ENCODE measurements around the gene MMP11. TPM values are rescaled to one million over a fixed set of nuclear protein-coding genes. Genes with fewer than 3 reads are reported as not detected.

The MMP11 gene
- total and polyA plus RNA-seq, 4 donors = 0.33 to 33.7 (median 0.61) TPM

GRCh38 chr22:23790819-23791737 lies 18.4 kb downstream of the MMP11 start:
- DNase-seq (ENCODE audit: low spot score) = no peak
- 78% methylated on average over 11 of the region's 11 CpGs for WGBS

GRCh38 chr22:23791738-23792645 lies 19.3 kb downstream of the MMP11 start:
- Histone ChIP-seq H3K9me3 (ENCODE audit: control insufficient read depth in 4 of 4, low read length in 3 of 4) (no peaks in the 10 kb centered on the region), H3K4me1 (ENCODE audit: control insufficient read depth in 4 of 4, insufficient read depth in 4 of 4, low read length in 3 of 4) (peaks cover 0 to 16% (median 8%) of the 10 kb centered on the region in 4 donors), H3K4me3 (ENCODE audit: low read depth in 1 of 3, low read length in 3 of 3) (no peak overlapping the region), H3K9ac (ENCODE audit: low read depth in 1 of 2, low read length in 2 of 2) (no peak overlapping the region), H3K36me3 (ENCODE audit: control insufficient read depth in 4 of 4, insufficient read depth in 3 of 4, low read depth in 1 of 4, low read length in 3 of 4) (peaks cover 7 to 36% (median 18%) of the 10 kb centered on the region in 4 donors), H3K27me3 (ENCODE audit: control insufficient read depth in 4 of 4, insufficient read depth in 4 of 4, low read length in 3 of 4) (no peaks in the 10 kb centered on the region), H3K27ac (ENCODE audit: low read depth in 1 of 2, low read length in 2 of 2) (no peak overlapping the region)
- no peak for DNase-seq (ENCODE audit: low spot score)
- 92% methylated on average over 25 of the region's 25 CpGs for WGBS
- TF ChIP-seq FOXA1 (IDR thresholded peaks at IDR 0.05) (no peak), RAD21 (IDR thresholded peaks at IDR 0.05) (no peak), FOXA2 (IDR thresholded peaks at IDR 0.05) (no peak), GABPA (IDR thresholded peaks at IDR 0.05 in 1 of 2, conservative IDR thresholded peaks at IDR 0.05 in 1 of 2) (no peak), HNF4G (IDR thresholded peaks at IDR 0.05) (no peak), ZBTB33 (IDR thresholded peaks at IDR 0.05) (no peak), YY1 (IDR thresholded peaks at IDR 0.05) (no peak), JUND (IDR thresholded peaks at IDR 0.05) (no peak), ATF3 (IDR thresholded peaks at IDR 0.05) (no peak)

More at GRCh38 chr22:23790819-23791737, 18.4 kb downstream of the MMP11 start:
- Histone ChIP-seq H3K36me3 (ENCODE audit: control insufficient read depth in 4 of 4, insufficient read depth in 3 of 4, low read depth in 1 of 4, low read length in 3 of 4) (peaks cover 6 to 28% (median 11%) of the 10 kb centered on the region in 4 donors), H3K27ac (ENCODE audit: low read depth in 1 of 2, low read length in 2 of 2) (no peak overlapping the region), H3K27me3 (ENCODE audit: control insufficient read depth in 4 of 4, insufficient read depth in 4 of 4, low read length in 3 of 4) (no peaks in the 10 kb centered on the region), H3K4me1 (ENCODE audit: control insufficient read depth in 4 of 4, insufficient read depth in 4 of 4, low read length in 3 of 4) (peaks cover 2 to 22% (median 14%) of the 10 kb centered on the region in 4 donors), H3K4me3 (ENCODE audit: low read depth in 1 of 3, low read length in 3 of 3) (no peak overlapping the region), H3K9ac (ENCODE audit: low read depth in 1 of 2, low read length in 2 of 2) (no peak overlapping the region), H3K9me3 (ENCODE audit: control insufficient read depth in 4 of 4, low read length in 3 of 4) (no peaks in the 10 kb centered on the region)
- TF ChIP-seq SP1 (IDR thresholded peaks at IDR 0.05) = no peak
- TF ChIP-seq ATF3 (IDR thresholded peaks at IDR 0.05) = no peak
- TF ChIP-seq TAF1 (conservative IDR thresholded peaks at IDR 0.05) = no peak
- TF ChIP-seq FOXA1 (IDR thresholded peaks at IDR 0.05) = no peak
- no peak for TF ChIP-seq JUND (IDR thresholded peaks at IDR 0.05)
- TF ChIP-seq CTCF (IDR thresholded peaks at IDR 0.05; ENCODE audit: low read depth, low read length, missing input control) = no peak
- TF ChIP-seq ZBTB33 (IDR thresholded peaks at IDR 0.05) = no peak
- TF ChIP-seq RXRA (IDR thresholded peaks at IDR 0.05) = no peak
- TF ChIP-seq FOXA2 (IDR thresholded peaks at IDR 0.05) = no peak

Measured in liver (tissue), 9 donors.